Stomach (tissue), 4 donors: ENCODE measurements around the gene PTHLH.

Experiments used
- EP300 ChIP-seq: sonication (generic); formaldehyde crosslinking; IDR thresholded peaks from one replicate; pipeline ENCODE4 v1.6.1; 2017; ENCODE audit warnings: antibody characterized with exemption
- POLR2AphosphoS5 ChIP-seq, 3 donors: sonication (generic); formaldehyde crosslinking; IDR thresholded peaks; one replicate each; pipeline ENCODE4 v1.6.1; 2016; ENCODE audit warnings: antibody characterized with exemption in 3 of 3
- TF ChIP-seq, protein P1 (sequence below), 7 experiments: fragments of 450-650 bp in 4 of 7; fragments of 200-600 bp in 3 of 7; sonication (generic) in 3 of 7; IDR thresholded peaks; one replicate each; pipeline ENCODE4 v1.5.1; 2016 to 2019; ENCODE audit warnings: antibody characterized with exemption in 7 of 7, control low read depth in 2 of 7, mild to moderate bottlenecking in 1 of 7

GRCh38 chr12:27987331-27987730 is 14.8 kb upstream of the PTHLH start:
- TF ChIP-seq, protein P1, sequence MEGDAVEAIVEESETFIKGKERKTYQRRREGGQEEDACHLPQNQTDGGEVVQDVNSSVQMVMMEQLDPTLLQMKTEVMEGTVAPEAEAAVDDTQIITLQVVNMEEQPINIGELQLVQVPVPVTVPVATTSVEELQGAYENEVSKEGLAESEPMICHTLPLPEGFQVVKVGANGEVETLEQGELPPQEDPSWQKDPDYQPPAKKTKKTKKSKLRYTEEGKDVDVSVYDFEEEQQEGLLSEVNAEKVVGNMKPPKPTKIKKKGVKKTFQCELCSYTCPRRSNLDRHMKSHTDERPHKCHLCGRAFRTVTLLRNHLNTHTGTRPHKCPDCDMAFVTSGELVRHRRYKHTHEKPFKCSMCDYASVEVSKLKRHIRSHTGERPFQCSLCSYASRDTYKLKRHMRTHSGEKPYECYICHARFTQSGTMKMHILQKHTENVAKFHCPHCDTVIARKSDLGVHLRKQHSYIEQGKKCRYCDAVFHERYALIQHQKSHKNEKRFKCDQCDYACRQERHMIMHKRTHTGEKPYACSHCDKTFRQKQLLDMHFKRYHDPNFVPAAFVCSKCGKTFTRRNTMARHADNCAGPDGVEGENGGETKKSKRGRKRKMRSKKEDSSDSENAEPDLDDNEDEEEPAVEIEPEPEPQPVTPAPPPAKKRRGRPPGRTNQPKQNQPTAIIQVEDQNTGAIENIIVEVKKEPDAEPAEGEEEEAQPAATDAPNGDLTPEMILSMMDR (IDR thresholded peaks at IDR 0.05): no peak
- TF ChIP-seq EP300 (no peak), POLR2AphosphoS5 (IDR thresholded peaks at IDR 0.05) (no peak)
